Measurements from ENCODE around the gene CYP51A1. TPM values are rescaled to one million over a fixed set of nuclear protein-coding genes. Genes with fewer than 3 reads are reported as not detected.

The CYP51A1 gene
- total and polyA plus RNA-seq, 4 experiments from 2014 or later: 12.9 to 15.2 (median 14.2) TPM

- Mint-ChIP-seq H3K27ac (no peak overlapping the region), H3K36me3 (peaks cover 0 to 14% of the 10 kb centered on the region in 2 donors), H3K27me3 (no peaks in the 10 kb centered on the region), H3K9me3 (no peaks in the 10 kb centered on the region), H3K4me3 (no peak overlapping the region), H3K4me1 (peaks cover 11 to 27% (median 18%) of the 10 kb centered on the region in 4 donors)
- no peak for DNase-seq
- Histone ChIP-seq H3K9me3 (ENCODE audit: control insufficient read depth in 1 of 2, low read length in 2 of 2) (no peaks in the 10 kb centered on the region), H3K36me3 (ENCODE audit: insufficient read depth, low read length) (no peaks in the 10 kb centered on the region), H3K4me3 (ENCODE audit: low read length in 2 of 2) (no peak overlapping the region), H3K4me1 (ENCODE audit: insufficient read depth, low read length) (peaks cover 18% of the 10 kb centered on the region), H3K27ac (ENCODE audit: low read depth, low read length) (no peak overlapping the region), H3K27me3 (ENCODE audit: insufficient read depth, low read length) (no peaks in the 10 kb centered on the region)
- intact Hi-C loops (cut with micrococcal nuclease): loop anchor here (10.0 kb wide), 1 partner anchor 697 kb away; the partner anchor contains the start of gene CDK6
- ChIA-PET CTCF (ENCODE audit: partially characterized antibody) (no interaction called here), POLR2A (ENCODE audit: partially characterized antibody) (interaction anchor here (1.0 kb wide), 1 partner anchor 10 kb away, joined by 5 read pairs; no protein-coding TSS in a partner anchor)
Observed at GRCh38 chr7:92137557-92137956, 3.3 kb upstream of the CYP51A1 start.

GRCh38 chr7:92135052-92135889 lies 994 bp upstream of the CYP51A1 start:
- H3K36me3 Mint-ChIP-seq: peaks cover 4 to 14% of the 10 kb centered on the region in 2 donors
- Histone ChIP-seq H3K27ac (ENCODE audit: low read depth, low read length) (peak overlapping the region; percentile 77), H3K9me3 (ENCODE audit: control insufficient read depth in 1 of 2, low read length in 2 of 2) (no peaks in the 10 kb centered on the region), H3K4me3 (ENCODE audit: low read length in 2 of 2) (peak overlapping the region; percentile 45 to 92), H3K36me3 (ENCODE audit: insufficient read depth, low read length) (no peaks in the 10 kb centered on the region), H3K27me3 (ENCODE audit: insufficient read depth, low read length) (no peaks in the 10 kb centered on the region), H3K4me1 (ENCODE audit: insufficient read depth, low read length) (peaks cover 19% of the 10 kb centered on the region)
- peaks cover 18 to 36% (median 26%) of the 10 kb centered on the region in 4 donors for H3K4me1 Mint-ChIP-seq
- no peaks in the 10 kb centered on the region for H3K9me3 Mint-ChIP-seq
- ChIA-PET POLR2A (ENCODE audit: partially characterized antibody) (interaction anchor here (0.6 to 3.3 kb wide), 5 partner anchors 18 to 313 kb away, joined by 3 to 30 read pairs (median 15); partner anchors contain the start of genes AKAP9, ANKIB1, GATAD1 and KRIT1), CTCF (ENCODE audit: partially characterized antibody) (interaction anchor here (0.6 to 1.6 kb wide), 2 partner anchors 113 to 268 kb away, joined by 3 to 4 read pairs; no protein-coding TSS in a partner anchor)
- peak overlapping the region; percentile 96 to 100 (median 99) for H3K4me3 Mint-ChIP-seq
- H3K27me3 Mint-ChIP-seq: no peaks in the 10 kb centered on the region
- H3K27ac Mint-ChIP-seq: peak overlapping the region; percentile 97 to 100 (median 100)
- no peak for DNase-seq
- intact Hi-C loops (cut with micrococcal nuclease): loop anchor here (2.0 to 10.0 kb wide), 3 partner anchors 456 to 984 kb away; partner anchors contain the start of genes CDK6 and FAM133B

GRCh38 chr7:92133737-92134270 lies 473 bp downstream of the CYP51A1 start:
- POLR2A ChIA-PET (ENCODE audit: partially characterized antibody): interaction anchor here (0.7 to 3.3 kb wide), 9 partner anchors 10 to 395 kb away, joined by 3 to 30 read pairs (median 4); partner anchors contain the start of genes AKAP9, ANKIB1, GATAD1 and KRIT1
- peak overlapping the region; percentile 96 to 100 (median 99) for H3K4me3 Mint-ChIP-seq
- no peaks in the 10 kb centered on the region for H3K36me3 ChIP-seq (ENCODE audit: insufficient read depth, low read length)
- no peaks in the 10 kb centered on the region for H3K27me3 Mint-ChIP-seq
- H3K4me1 Mint-ChIP-seq: peaks cover 18 to 36% (median 26%) of the 10 kb centered on the region in 4 donors
- H3K36me3 Mint-ChIP-seq: peaks cover 4 to 18% of the 10 kb centered on the region in 2 donors
- no peaks in the 10 kb centered on the region for H3K9me3 ChIP-seq (ENCODE audit: control insufficient read depth in 1 of 2, low read length in 2 of 2)
- peak; percentile 59 to 74 (median 64) for DNase-seq
- peak overlapping the region; percentile 97 to 100 (median 100) for H3K27ac Mint-ChIP-seq
- intact Hi-C loops (cut with micrococcal nuclease): loop anchor here (1.0 to 10.0 kb wide), 10 partner anchors 45 to 1868 kb away; partner anchors contain the start of genes AKAP9, ANKIB1, BET1 and CDK6
- H3K27ac ChIP-seq (ENCODE audit: low read depth, low read length): peak overlapping the region; percentile 77
- H3K27me3 ChIP-seq (ENCODE audit: insufficient read depth, low read length): no peaks in the 10 kb centered on the region
- peak overlapping the region; percentile 45 to 92 for H3K4me3 ChIP-seq (ENCODE audit: low read length in 2 of 2)
- no peaks in the 10 kb centered on the region for H3K9me3 Mint-ChIP-seq
- CTCF ChIA-PET (ENCODE audit: partially characterized antibody): interaction anchor here (1.1 to 2.2 kb wide), 3 partner anchors 114 to 254 kb away, joined by 4 read pairs; partner anchors contain the start of gene MTERF1
- H3K4me1 ChIP-seq (ENCODE audit: insufficient read depth, low read length): peaks cover 19% of the 10 kb centered on the region

DNA sequence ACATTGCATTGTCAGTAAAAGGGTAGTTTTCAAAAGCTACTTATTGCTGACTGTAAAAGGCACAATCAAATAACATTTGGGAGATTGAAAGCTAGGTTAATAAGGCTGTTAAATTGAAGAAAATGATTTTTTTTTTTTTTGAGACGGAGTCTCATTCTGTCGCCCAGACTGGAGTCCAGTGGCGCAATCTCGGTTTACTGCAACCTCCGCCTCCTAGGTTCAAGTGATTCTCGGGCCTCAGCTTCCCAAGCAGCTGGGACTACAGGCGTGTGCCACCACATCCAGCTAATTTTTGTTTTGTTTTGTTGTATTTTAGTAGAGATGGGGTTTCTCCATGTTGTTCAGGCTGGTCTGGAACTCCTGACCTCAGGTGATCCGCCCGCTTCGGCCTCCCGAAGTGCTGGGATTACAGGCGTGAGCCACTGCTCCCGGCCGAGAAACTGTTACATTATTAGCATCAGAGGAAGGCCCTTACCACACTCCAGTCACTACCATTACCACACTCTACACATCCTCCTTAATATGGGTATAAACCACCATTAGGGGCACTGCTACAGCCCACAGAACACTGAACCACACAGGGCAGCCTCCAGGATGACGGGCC lies 1.0 kb downstream of the CYP51A1 start:
- peaks cover 18 to 36% (median 26%) of the 10 kb centered on the region in 4 donors for H3K4me1 Mint-ChIP-seq
- peaks cover 4 to 20% of the 10 kb centered on the region in 2 donors for H3K36me3 Mint-ChIP-seq
- Histone ChIP-seq H3K27me3 (ENCODE audit: insufficient read depth, low read length) (no peaks in the 10 kb centered on the region), H3K36me3 (ENCODE audit: insufficient read depth, low read length) (no peaks in the 10 kb centered on the region), H3K4me1 (ENCODE audit: insufficient read depth, low read length) (peaks cover 19% of the 10 kb centered on the region), H3K4me3 (ENCODE audit: low read length in 2 of 2) (peak overlapping the region; percentile 45 to 92), H3K27ac (ENCODE audit: low read depth, low read length) (peak overlapping the region; percentile 77), H3K9me3 (ENCODE audit: control insufficient read depth in 1 of 2, low read length in 2 of 2) (no peaks in the 10 kb centered on the region)
- peak overlapping the region; percentile 97 to 100 (median 100) for H3K27ac Mint-ChIP-seq
- ChIA-PET CTCF (ENCODE audit: partially characterized antibody) (interaction anchor here (0.7 to 2.2 kb wide), 6 partner anchors 14 to 314 kb away, joined by 3 to 4 read pairs (median 4); partner anchors contain the start of genes GATAD1 and MTERF1), POLR2A (ENCODE audit: partially characterized antibody) (interaction anchor here (0.7 to 3.3 kb wide), 9 partner anchors 9 to 395 kb away, joined by 3 to 30 read pairs (median 4); partner anchors contain the start of genes ANKIB1, GATAD1, KRIT1 and LRRD1)
- intact Hi-C loops (cut with micrococcal nuclease): loop anchor here (5.0 to 10.0 kb wide), 2 partner anchors 702 to 1869 kb away; partner anchors contain the start of genes BET1 and CDK6
- no peaks in the 10 kb centered on the region for H3K27me3 Mint-ChIP-seq
- no peaks in the 10 kb centered on the region for H3K9me3 Mint-ChIP-seq
- H3K4me3 Mint-ChIP-seq: peak overlapping the region; percentile 96 to 100 (median 99)
- no peak for DNase-seq

DNA sequence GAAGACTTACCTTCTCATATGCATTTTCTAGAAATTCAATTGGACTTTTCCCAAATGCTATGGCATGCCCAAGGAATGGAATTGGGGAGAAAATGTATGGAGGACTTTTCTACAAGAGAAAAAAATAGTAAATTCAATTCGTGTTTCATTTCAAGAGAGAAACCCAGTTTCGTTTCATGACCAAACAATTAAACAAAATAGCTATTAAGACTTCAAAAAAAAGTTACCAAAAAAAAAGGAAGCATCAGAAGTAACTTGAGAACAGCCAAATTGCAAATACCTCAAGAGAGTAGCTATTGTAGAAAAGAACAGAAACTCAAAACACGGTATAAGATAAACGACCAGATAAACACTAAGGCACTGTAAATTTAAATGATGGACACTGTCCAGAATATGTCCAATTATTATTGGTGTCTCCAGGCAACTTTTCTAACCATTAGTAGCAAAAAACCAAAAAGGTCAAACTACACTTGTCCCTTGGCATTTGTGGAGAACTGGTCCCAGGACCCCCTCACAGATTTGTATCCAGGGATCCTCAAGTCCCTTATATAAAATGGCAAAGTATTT lies 2.4 kb downstream of the CYP51A1 start:
- H3K36me3 Mint-ChIP-seq: peaks cover 15 to 33% of the 10 kb centered on the region in 2 donors
- Histone ChIP-seq H3K36me3 (ENCODE audit: insufficient read depth, low read length) (no peaks in the 10 kb centered on the region), H3K4me3 (ENCODE audit: low read length in 2 of 2) (no peak overlapping the region), H3K27me3 (ENCODE audit: insufficient read depth, low read length) (no peaks in the 10 kb centered on the region), H3K27ac (ENCODE audit: low read depth, low read length) (no peak overlapping the region), H3K4me1 (ENCODE audit: insufficient read depth, low read length) (peaks cover 19% of the 10 kb centered on the region), H3K9me3 (ENCODE audit: control insufficient read depth in 1 of 2, low read length in 2 of 2) (no peaks in the 10 kb centered on the region)
- no peaks in the 10 kb centered on the region for H3K9me3 Mint-ChIP-seq
- H3K4me1 Mint-ChIP-seq: peaks cover 18 to 36% (median 26%) of the 10 kb centered on the region in 4 donors
- intact Hi-C loops (cut with micrococcal nuclease): loop anchor here (5.0 to 10.0 kb wide), 2 partner anchors 703 to 1870 kb away; partner anchors contain the start of genes BET1 and CDK6
- ChIA-PET CTCF (ENCODE audit: partially characterized antibody) (interaction anchor here (0.8 to 2.2 kb wide), 3 partner anchors 46 to 315 kb away, joined by 3 to 4 read pairs (median 3); partner anchors contain the start of genes GATAD1 and MTERF1), POLR2A (ENCODE audit: partially characterized antibody) (no interaction called here)
- no peak for DNase-seq
- H3K27ac Mint-ChIP-seq: peak overlapping the region in 1 of 7 donors; percentile 97
- no peaks in the 10 kb centered on the region for H3K27me3 Mint-ChIP-seq
- peak overlapping the region in 1 of 8 donors; percentile 1 for H3K4me3 Mint-ChIP-seq

GRCh38 chr7:92131093-92131492 lies 3.2 kb downstream of the CYP51A1 start:
- no peaks in the 10 kb centered on the region for H3K27me3 ChIP-seq (ENCODE audit: insufficient read depth, low read length)
- peaks cover 19% of the 10 kb centered on the region for H3K4me1 ChIP-seq (ENCODE audit: insufficient read depth, low read length)
- Mint-ChIP-seq H3K36me3 (peaks cover 20 to 39% of the 10 kb centered on the region in 2 donors), H3K27ac (no peak overlapping the region), H3K27me3 (no peaks in the 10 kb centered on the region), H3K4me3 (no peak overlapping the region), H3K4me1 (peaks cover 17 to 36% (median 25%) of the 10 kb centered on the region in 4 donors), H3K9me3 (no peaks in the 10 kb centered on the region)
- no peak overlapping the region for H3K27ac ChIP-seq (ENCODE audit: low read depth, low read length)
- no peaks in the 10 kb centered on the region for H3K36me3 ChIP-seq (ENCODE audit: insufficient read depth, low read length)
- ChIA-PET CTCF (ENCODE audit: partially characterized antibody) (no interaction called here), POLR2A (ENCODE audit: partially characterized antibody) (interaction anchor here (1.2 kb wide), 1 partner anchor 115 kb away, joined by 3 read pairs; the partner anchor contains the start of genes ANKIB1 and KRIT1)
- H3K9me3 ChIP-seq (ENCODE audit: control insufficient read depth in 1 of 2, low read length in 2 of 2): no peaks in the 10 kb centered on the region
- H3K4me3 ChIP-seq (ENCODE audit: low read length in 2 of 2): no peak overlapping the region
- no peak for DNase-seq
- intact Hi-C loops (cut with micrococcal nuclease): loop anchor here (5.0 to 10.0 kb wide), 2 partner anchors 704 to 1871 kb away; partner anchors contain the start of genes BET1 and CDK6
